H1 (cell line): Measurements from ENCODE around the gene ZGLP1. TPM values are rescaled to one million over a fixed set of nuclear protein-coding genes. Genes with fewer than 3 reads are reported as not detected.

Experiments
- CTCF ChIA-PET: fragments of 300-600 bp; sonication (Branson Sonifier 250); formaldehyde crosslinking; loops from one replicate; lab custom pipeline; 2021; ENCODE audit not compliant: partially characterized antibody; lab: Charles Lee
- POLR2A ChIA-PET: fragments of 300-600 bp; sonication (Branson Sonifier 250); formaldehyde crosslinking; loops from one replicate; lab custom pipeline; 2021; ENCODE audit warnings: inconsistent platforms; ENCODE audit not compliant: partially characterized antibody; lab: Charles Lee
- DNase-seq, 2 experiments: peaks; one replicate each; pipeline versions ENCODE4 v3.0.0 to v3.0.0-alpha.2; 2010 to 2022; ENCODE audit warnings: low spot score in 2 of 2, low read depth in 1 of 2, mixed read lengths in 1 of 2
- FAIRE-seq: peaks from 2 replicates; lab custom pipeline; 2011; peaks lifted over from hg19 to GRCh38; lab: Jason Lieb, UNC
- H2AFZ ChIP-seq: 2 replicates; pipeline ENCODE4 v1.8.1; 2012; ENCODE audit warnings: low read length, inconsistent platforms
- H2AK5ac ChIP-seq: 2 replicates; pipeline ENCODE4 v1.6.1; 2013; ENCODE audit warnings: low read depth, low read length
- H2BK120ac ChIP-seq: replicated peaks from 2 replicates; pipeline ENCODE3; 2013; ENCODE audit warnings: low read depth, low read length, inconsistent platforms
- H2BK12ac ChIP-seq: 2 replicates; pipeline ENCODE4 v1.6.1; 2013; ENCODE audit warnings: low read depth, low read length
- H2BK15ac ChIP-seq: 2 replicates; pipeline ENCODE4 v1.6.1; 2013; ENCODE audit warnings: low read length
- H2BK20ac ChIP-seq: 2 replicates; pipeline ENCODE4 v1.6.1; 2013; ENCODE audit warnings: low read length
- H2BK5ac ChIP-seq: 2 replicates; pipeline ENCODE4 v1.6.1; 2013; ENCODE audit warnings: low read depth, low read length
- H3K14ac ChIP-seq: 2 replicates; pipeline ENCODE4 v1.6.1; 2013; ENCODE audit warnings: inconsistent platforms; ENCODE audit not compliant: insufficient read length
- H3K18ac ChIP-seq: 2 replicates; pipeline ENCODE4 v1.6.1; 2013; ENCODE audit warnings: low read length; ENCODE audit errors: extremely low read depth
- H3K23ac ChIP-seq: 2 replicates; pipeline ENCODE4 v1.6.1; 2013; ENCODE audit warnings: inconsistent platforms; ENCODE audit not compliant: insufficient read length
- H3K23me2 ChIP-seq: 2 replicates; pipeline ENCODE4 v1.6.1; 2013; ENCODE audit warnings: low read depth, low read length
- H3K27ac ChIP-seq: 2 replicates; pipeline ENCODE4 v1.6.1; 2011; ENCODE audit warnings: low read depth, low read length, inconsistent platforms
- H3K27me3 ChIP-seq, 4 experiments: replicated peaks in 1 of 4; 1 replicate in 1 of 4; 2 replicates in 3 of 4; pipeline versions ENCODE4 v1.6.1 to v1.8.1; 2011 to 2013; ENCODE audit warnings: low read length in 3 of 4, mild to moderate bottlenecking in 3 of 4, inconsistent platforms in 2 of 4, mixed read lengths in 2 of 4, moderate library complexity in 1 of 4; ENCODE audit not compliant: control insufficient read depth in 3 of 4, insufficient read depth in 3 of 4; ENCODE audit errors: extremely low read depth in 1 of 4
- H3K36me3 ChIP-seq, 4 experiments: 2 replicates each; pipeline versions ENCODE4 v1.6.1 to v1.8.1; 2011 to 2013; ENCODE audit warnings: mild to moderate bottlenecking in 4 of 4, low read length in 3 of 4, moderate library complexity in 2 of 4, control low read depth in 1 of 4, inconsistent platforms in 1 of 4; ENCODE audit not compliant: insufficient read depth in 4 of 4, control insufficient read depth in 2 of 4
- H3K4ac ChIP-seq: replicated peaks from 2 replicates; pipeline ENCODE3; 2013; ENCODE audit warnings: low read length, low read depth, mixed read lengths, inconsistent platforms; ENCODE audit not compliant: insufficient read length
- H3K4me1 ChIP-seq, 4 experiments: replicated peaks in 1 of 4; 1 replicate in 1 of 4; 2 replicates in 3 of 4; pipeline versions ENCODE4 v1.6.1 to v1.8.1; 2011 to 2013; ENCODE audit warnings: low read length in 3 of 4, inconsistent platforms in 2 of 4, mixed read lengths in 1 of 4; ENCODE audit not compliant: insufficient read depth in 4 of 4, control insufficient read depth in 3 of 4
- H3K4me2 ChIP-seq, 2 experiments: 2 replicates each; pipeline versions ENCODE4 v1.6.1 to v1.8.1; 2011 to 2013; ENCODE audit warnings: low read depth in 2 of 2, low read length in 2 of 2, control low read depth in 1 of 2, inconsistent platforms in 1 of 2, mild to moderate bottlenecking in 1 of 2; ENCODE audit not compliant: insufficient read depth in 1 of 2
- H3K4me3 ChIP-seq, 4 experiments: fragments of 200-600, 300-600 bp in 1 of 4; sonication (generic), shearing (Covaris generic), sonication (Bioruptor Twin) in 1 of 4; 2 replicates each; pipeline versions ENCODE4 v1.5.1 to v1.8.1; 2011 to 2016; ENCODE audit warnings: low read length in 4 of 4, low read depth in 3 of 4, control low read depth in 2 of 4, inconsistent platforms in 2 of 4, mild to moderate bottlenecking in 2 of 4, mixed read lengths in 1 of 4, moderate library complexity in 1 of 4; ENCODE audit not compliant: insufficient read depth in 2 of 4; ENCODE audit errors: extremely low read depth in 1 of 4
- H3K56ac ChIP-seq: replicated peaks from 2 replicates; pipeline ENCODE3; 2013; ENCODE audit warnings: low read depth, mild to moderate bottlenecking, mixed read lengths, low read length, inconsistent platforms; ENCODE audit not compliant: insufficient read length
- H3K79me1 ChIP-seq: 2 replicates; pipeline ENCODE4 v1.6.1; 2013; ENCODE audit warnings: low read depth, low read length, control low read depth
- H3K79me2 ChIP-seq, 2 experiments: 2 replicates each; pipeline versions ENCODE4 v1.6.1 to v1.8.1; 2012 to 2013; ENCODE audit warnings: low read length in 2 of 2, mild to moderate bottlenecking in 2 of 2, inconsistent platforms in 1 of 2; ENCODE audit not compliant: insufficient read depth in 2 of 2, control insufficient read depth in 1 of 2
- H3K9ac ChIP-seq, 4 experiments: replicated peaks in 1 of 4; 1 replicate in 1 of 4; 2 replicates in 3 of 4; pipeline versions ENCODE4 v1.6.1 to v1.8.1; 2011 to 2013; ENCODE audit warnings: low read depth in 3 of 4, low read length in 3 of 4, control low read depth in 2 of 4, mild to moderate bottlenecking in 2 of 4, moderate library complexity in 2 of 4, inconsistent platforms in 1 of 4; ENCODE audit errors: extremely low read depth in 1 of 4
- H3K9me3 ChIP-seq, 2 experiments: 2 replicates each; pipeline versions ENCODE4 v1.6.1 to v1.8.1; 2012 to 2013; ENCODE audit warnings: mild to moderate bottlenecking in 2 of 2, moderate library complexity in 2 of 2, control low read depth in 1 of 2, inconsistent platforms in 1 of 2, low read depth in 1 of 2, low read length in 1 of 2, mixed read lengths in 1 of 2; ENCODE audit not compliant: insufficient read depth in 2 of 2
- H4K20me1 ChIP-seq, 2 experiments: replicated peaks in 1 of 2; 2 replicates each; pipeline versions ENCODE3 to v1.8.1; 2011 to 2013; ENCODE audit warnings: inconsistent platforms in 2 of 2, low read length in 2 of 2, mild to moderate bottlenecking in 1 of 2; ENCODE audit not compliant: insufficient read depth in 2 of 2, control insufficient read depth in 1 of 2
- H4K5ac ChIP-seq: 2 replicates; pipeline ENCODE4 v1.6.1; 2013; ENCODE audit warnings: low read length, low read depth, mixed read lengths, inconsistent platforms; ENCODE audit not compliant: insufficient read length
- H4K8ac ChIP-seq: 2 replicates; pipeline ENCODE4 v1.8.0; 2013; ENCODE audit warnings: mild to moderate bottlenecking, moderate library complexity, low read length, inconsistent platforms; ENCODE audit not compliant: insufficient read depth; ENCODE audit errors: extremely low read depth
- H4K91ac ChIP-seq: replicated peaks from 2 replicates; pipeline ENCODE3; 2013; ENCODE audit warnings: low read length, mixed read lengths, inconsistent platforms; ENCODE audit not compliant: insufficient read length
- WGBS, 2 experiments: shearing (Covaris generic) in 1 of 2; methylation state at CpG; one replicate each; pipeline versions ENCODE4 v1.1.6 to v1.1.7; 2013 to 2015; ENCODE audit warnings: low lambda C conversion rate in 2 of 2, mixed read lengths in 2 of 2, inconsistent platforms in 1 of 2, low coverage in 1 of 2, missing lambda C conversion rate in 1 of 2; ENCODE audit not compliant: insufficient replicate concordance in 2 of 2, insufficient coverage in 1 of 2, insufficient read length in 1 of 2; ENCODE audit errors: extremely low coverage in 1 of 2, missing lambda C conversion rate in 1 of 2; 5-methylcytosine and 5-hydroxymethylcytosine counted together
- polyA plus RNA-seq, 7 experiments: library from polyadenylated mRNA; depleted of rRNA in 3 of 7; stranded (reverse) in 5 of 7; unstranded in 2 of 7; fragments of >200 nt in 5 of 7; fragments of 200-250 nt in 2 of 7; gene quantifications; 1 replicate in 5 of 7; 2 replicates in 1 of 7; 4 replicates in 1 of 7; pipeline versions ENCODE4 v1.2.1 to v1.2.3, GENCODE V29; 2011 to 2013; ENCODE audit warnings: missing spikeins in 2 of 7, mixed read lengths in 2 of 7
- total RNA-seq: library from RNA; stranded (reverse); fragmentation: NEBNext Ultra II Directional; extraction: Animal tissue kit (Norgen Biotek cat#: 25700); gene quantifications from 2 replicates; pipeline ENCODE4 v1.2.1, GENCODE V29; 2021

Gene ZGLP1
- total and polyA plus RNA-seq, 2 of the 8 experiments (the other 6 are each of a cell fraction or from before 2014, with no cell fraction given), result 4.2 to 5.1 TPM

- H3K4ac ChIP-seq, result no peak overlapping the region
- peaks cover 0 to 10% of the 10 kb centered on the region in 2 experiments for H4K20me1 ChIP-seq
- H2BK15ac ChIP-seq, result no peak overlapping the region
- ChIA-PET POLR2A (no interaction called here), CTCF (interaction anchor here (1.6 to 5.4 kb wide), 3 partner anchors 133 to 169 kb away, joined by 3 to 68 read pairs (median 8); no protein-coding TSS in a partner anchor)
- H2BK120ac ChIP-seq, result no peak overlapping the region
- H4K5ac ChIP-seq, result no peak overlapping the region
- H4K8ac ChIP-seq, result no peak overlapping the region
- H3K27ac ChIP-seq, result no peak overlapping the region
- no peak overlapping the region for H3K4me3 ChIP-seq
- no peak overlapping the region for H2BK12ac ChIP-seq
- no peak overlapping the region for H2BK5ac ChIP-seq
- H3K79me1 ChIP-seq, result peaks cover 5% of the 10 kb centered on the region; the same call in 1 of the 2 replicates
- H2BK20ac ChIP-seq, result no peak overlapping the region
- H4K91ac ChIP-seq, result no peak overlapping the region
- WGBS, 2 experiments, result 82% methylated on average over 2 of the region's 2 CpGs; no CpG with 5 or more reads in 1 of the 2 experiments
- H3K36me3 ChIP-seq, result peaks cover 4 to 26% (median 15%) of the 10 kb centered on the region in 4 experiments; a peak in 5 of 8 replicates
- no peak for FAIRE-seq
- peaks cover 5% of the 10 kb centered on the region for H3K23me2 ChIP-seq
- H3K56ac ChIP-seq, result no peak overlapping the region
- H3K9me3 ChIP-seq, result no peaks in the 10 kb centered on the region
- H3K18ac ChIP-seq, result no peak overlapping the region
- peaks cover 0 to 9% of the 10 kb centered on the region in 2 experiments; a peak in 2 of 4 replicates for H3K79me2 ChIP-seq
- no peak overlapping the region for H3K23ac ChIP-seq
- H3K9ac ChIP-seq, result no peak overlapping the region
- no peak for DNase-seq
- peaks cover 0 to 6% (median 1%) of the 10 kb centered on the region in 4 experiments; a peak in 3 of 7 replicates for H3K4me1 ChIP-seq
- H3K4me2 ChIP-seq, result no peak overlapping the region
- no peaks in the 10 kb centered on the region for H3K27me3 ChIP-seq
- no peak overlapping the region for H2AK5ac ChIP-seq
- H2AFZ ChIP-seq, result no peak overlapping the region
- H3K14ac ChIP-seq, result no peak overlapping the region
Measured at GRCh38 chr19:10255358-10255757, 54.3 kb downstream of the ZGLP1 start.
